Lower leg skin (tissue), 4 donors: ENCODE results near the gene APC. TPM values are rescaled to one million over a fixed set of nuclear protein-coding genes. Genes with fewer than 3 reads are reported as not detected.

Experiments
- DNase-seq, 2 donors: peaks; one replicate each; pipeline ENCODE4 v3.0.0-alpha.2; 2019; ENCODE audit warnings: low spot score in 2 of 2
- H3K4me3 ChIP-seq: fragments of 200-600 bp; sonication (generic); 2 replicates; pipeline ENCODE4 v1.5.1; 2017; ENCODE audit warnings: mild to moderate bottlenecking, low read depth; ENCODE audit not compliant: poor library complexity, severe bottlenecking
- POLR2A ChIP-seq, 2 donors: fragments of 450-650 bp; IDR thresholded peaks; one replicate each; pipeline ENCODE4 v1.6.1; 2016 to 2017; ENCODE audit warnings: antibody characterized with exemption in 2 of 2, mild to moderate bottlenecking in 1 of 2, moderate library complexity in 1 of 2
- WGBS, 2 donors: methylation state at CpG; one replicate each; pipeline ENCODE4 v1.1.5; 2018; 5-methylcytosine and 5-hydroxymethylcytosine counted together
- intact Hi-C: fragments of 100-400 bp; cut with DNase I; formaldehyde crosslinking; loops from one replicate; pipeline ENCODE4 v1.15.0; 2023; ENCODE audit warnings: low total_unique reads
- total RNA-seq, 4 donors: library from RNA; depleted of rRNA; stranded (reverse); fragments of >200 nt; gene quantifications; one replicate each; pipeline ENCODE4 v1.1.0, GENCODE V29; 2016
- TF ChIP-seq, protein P1 (sequence below), 3 donors: fragments of 450-650 bp; IDR thresholded peaks; one replicate each; pipeline ENCODE4 v1.5.1; 2016; ENCODE audit warnings: antibody characterized with exemption in 3 of 3, mild to moderate bottlenecking in 3 of 3, moderate library complexity in 2 of 3

APC gene
- total RNA-seq, 4 donors from 2014 or later = 52.6 to 82.8 (median 61.9) TPM

DNA sequence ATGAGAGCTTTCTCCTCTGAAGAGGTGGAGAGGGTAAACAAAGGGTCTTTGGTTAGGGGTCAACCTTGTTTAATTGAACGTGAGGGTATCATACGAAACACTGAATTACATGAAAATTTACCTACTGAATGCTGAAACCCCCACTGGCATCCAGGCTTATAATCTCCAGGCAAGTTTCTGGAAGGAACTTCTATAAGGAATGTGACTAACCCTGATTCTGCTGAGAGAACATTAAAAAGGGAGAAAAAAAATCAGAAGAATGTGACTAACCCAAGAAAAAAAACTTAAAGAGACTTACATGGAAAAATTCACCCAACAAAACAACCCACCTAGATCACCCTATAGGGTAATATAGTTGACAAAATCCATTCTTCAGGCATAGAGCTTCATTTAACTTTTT is 55.5 kb downstream of the APC start:
- WGBS, 2 donors = 87 to 89% methylated on average over 2 of the region's 2 CpGs
- intact Hi-C loops = no loop called here
- TF ChIP-seq, protein P1, sequence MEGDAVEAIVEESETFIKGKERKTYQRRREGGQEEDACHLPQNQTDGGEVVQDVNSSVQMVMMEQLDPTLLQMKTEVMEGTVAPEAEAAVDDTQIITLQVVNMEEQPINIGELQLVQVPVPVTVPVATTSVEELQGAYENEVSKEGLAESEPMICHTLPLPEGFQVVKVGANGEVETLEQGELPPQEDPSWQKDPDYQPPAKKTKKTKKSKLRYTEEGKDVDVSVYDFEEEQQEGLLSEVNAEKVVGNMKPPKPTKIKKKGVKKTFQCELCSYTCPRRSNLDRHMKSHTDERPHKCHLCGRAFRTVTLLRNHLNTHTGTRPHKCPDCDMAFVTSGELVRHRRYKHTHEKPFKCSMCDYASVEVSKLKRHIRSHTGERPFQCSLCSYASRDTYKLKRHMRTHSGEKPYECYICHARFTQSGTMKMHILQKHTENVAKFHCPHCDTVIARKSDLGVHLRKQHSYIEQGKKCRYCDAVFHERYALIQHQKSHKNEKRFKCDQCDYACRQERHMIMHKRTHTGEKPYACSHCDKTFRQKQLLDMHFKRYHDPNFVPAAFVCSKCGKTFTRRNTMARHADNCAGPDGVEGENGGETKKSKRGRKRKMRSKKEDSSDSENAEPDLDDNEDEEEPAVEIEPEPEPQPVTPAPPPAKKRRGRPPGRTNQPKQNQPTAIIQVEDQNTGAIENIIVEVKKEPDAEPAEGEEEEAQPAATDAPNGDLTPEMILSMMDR (IDR thresholded peaks at IDR 0.05) = no peak
- no peak for TF ChIP-seq POLR2A (IDR thresholded peaks at IDR 0.05)
- no peak for DNase-seq
- H3K4me3 ChIP-seq = no peak overlapping the region

DNA sequence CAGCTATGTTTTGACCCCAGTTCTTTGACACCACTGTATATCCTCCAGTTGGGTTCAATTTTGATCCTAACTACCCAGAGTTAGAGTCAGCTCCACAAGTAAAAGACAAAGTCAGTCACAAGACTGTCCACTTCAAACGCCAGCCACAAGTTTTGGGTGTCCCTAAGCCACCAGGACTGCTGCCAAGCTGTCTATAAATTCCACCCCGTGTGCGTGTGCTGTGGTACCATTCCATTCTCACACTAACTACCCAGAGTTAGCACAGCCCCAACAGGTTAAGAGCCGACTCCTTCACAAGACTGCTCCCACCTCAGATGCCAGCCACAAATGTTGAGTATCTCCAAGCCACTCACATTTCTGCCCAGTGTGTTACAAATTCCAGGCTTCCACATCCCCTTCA is 56.7 kb downstream of the APC start:
- WGBS, 2 donors = 89 to 90% methylated on average over 4 of the region's 4 CpGs
- no peak for DNase-seq
- intact Hi-C loops = no loop called here
- no peak overlapping the region for H3K4me3 ChIP-seq
- no peak for TF ChIP-seq POLR2A (IDR thresholded peaks at IDR 0.05)
- TF ChIP-seq, protein P1 (IDR thresholded peaks at IDR 0.05) = no peak

DNA sequence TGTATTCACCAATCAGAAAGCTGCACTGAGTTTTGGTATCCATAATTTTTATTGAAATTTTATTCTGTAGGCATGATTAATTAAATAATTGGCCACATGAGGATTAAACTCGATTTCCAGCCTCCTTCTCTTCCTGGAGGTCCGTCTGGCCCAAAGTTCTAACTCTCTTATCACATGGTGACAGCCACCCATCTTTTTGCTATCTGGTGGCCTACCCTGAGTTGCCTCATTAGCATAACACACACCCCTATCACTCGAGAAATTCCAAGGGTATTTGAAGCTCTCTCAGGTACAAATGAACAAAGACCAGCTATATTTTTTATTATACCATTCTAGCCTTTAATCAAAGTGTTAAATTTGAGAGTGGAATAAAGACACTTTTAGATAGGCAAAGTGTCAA is 57.7 kb downstream of the APC start:
- no peak overlapping the region for H3K4me3 ChIP-seq
- intact Hi-C loops = no loop called here
- WGBS, 2 donors = 77 to 80% methylated on average over 3 of the region's 3 CpGs

DNA sequence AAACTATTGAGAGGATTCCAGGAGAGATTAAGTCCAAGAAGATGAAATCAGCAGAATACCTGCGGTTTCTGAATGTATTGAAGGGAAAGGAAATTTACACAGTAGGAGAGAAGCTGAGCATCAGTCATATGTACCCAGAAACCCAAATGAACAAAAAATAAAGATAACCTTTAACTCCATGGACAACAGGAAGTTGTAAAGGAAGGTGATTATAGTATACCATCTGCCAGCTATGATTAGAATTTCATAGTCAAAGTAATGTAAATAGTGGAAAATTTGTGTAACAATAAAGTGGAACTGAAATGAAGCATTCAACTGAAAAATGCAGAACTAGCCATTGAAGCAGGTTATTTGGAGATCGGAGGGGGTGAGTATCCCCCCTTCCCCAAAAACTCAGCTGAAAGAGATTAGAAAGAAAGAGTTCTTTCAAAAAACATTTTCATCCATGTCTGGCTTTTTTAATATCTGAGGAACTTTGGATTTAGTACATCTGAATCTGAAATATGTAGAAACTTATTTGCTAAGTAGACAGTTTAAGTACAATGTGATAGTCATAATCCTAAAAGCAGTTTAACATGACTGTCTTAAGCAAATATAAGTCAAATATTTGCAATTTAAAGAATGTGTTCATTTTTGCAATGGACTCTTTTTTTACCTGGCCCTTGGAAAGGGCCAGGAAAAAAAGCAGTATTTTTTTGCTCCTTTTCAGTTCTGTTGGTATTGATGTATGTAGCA is 58.4 kb downstream of the APC start:
- 83 to 84% methylated on average over 2 of the region's 2 CpGs for WGBS, 2 donors
- H3K4me3 ChIP-seq = no peak overlapping the region
- intact Hi-C loops = no loop called here
- DNase-seq = no peak
- TF ChIP-seq POLR2A (IDR thresholded peaks at IDR 0.05) = no peak
- TF ChIP-seq, protein P1 (IDR thresholded peaks at IDR 0.05) = no peak

More for the DNA sequence above, 57.7 kb downstream of the APC start:
- DNase-seq = no peak
- TF ChIP-seq, protein P1 (IDR thresholded peaks at IDR 0.05) = no peak
- no peak for TF ChIP-seq POLR2A (IDR thresholded peaks at IDR 0.05)

DNA sequence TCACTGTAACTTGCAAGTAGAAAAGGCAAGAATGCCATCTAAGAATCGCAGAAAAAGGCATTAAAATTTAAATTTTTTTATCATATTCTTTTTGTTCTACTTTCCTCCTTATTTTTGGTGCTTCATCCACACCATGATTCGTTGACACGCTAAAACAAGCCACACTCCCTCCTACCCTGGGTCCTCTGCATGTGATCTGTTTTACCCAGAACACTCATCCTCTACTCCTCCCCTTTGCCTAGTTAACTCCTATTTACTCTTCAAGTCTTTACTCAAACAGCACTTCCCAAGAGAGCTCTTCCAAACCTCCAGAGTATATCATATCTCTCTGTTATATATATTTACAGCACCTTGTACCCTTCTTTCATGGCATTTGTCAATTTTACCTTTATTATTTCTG is 62.0 kb downstream of the APC start:
- no peak for TF ChIP-seq POLR2A (IDR thresholded peaks at IDR 0.05)
- TF ChIP-seq, protein P1 (IDR thresholded peaks at IDR 0.05) = no peak
- intact Hi-C loops = no loop called here
- 86 to 96% methylated on average over 3 of the region's 3 CpGs for WGBS, 2 donors
- no peak overlapping the region for H3K4me3 ChIP-seq
- no peak for DNase-seq

DNA sequence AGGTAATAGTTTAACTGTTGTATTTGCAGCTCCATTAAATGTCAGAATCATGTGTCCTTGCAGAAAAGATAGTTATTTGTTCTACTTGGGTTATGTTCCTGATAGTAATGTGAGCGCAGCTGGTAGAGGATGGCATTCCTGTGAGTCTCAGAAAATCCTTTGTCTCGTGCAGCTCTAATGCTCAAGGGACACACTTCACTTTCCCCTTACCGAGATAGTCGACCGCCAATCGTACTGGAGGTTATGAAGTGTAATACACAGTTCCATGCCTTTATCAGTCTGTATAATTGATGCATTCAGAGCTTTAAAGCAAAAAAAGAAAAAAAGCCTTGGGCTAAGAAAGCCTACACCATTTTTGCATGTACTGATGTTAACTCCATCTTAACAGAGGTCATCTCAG is 63.2 kb downstream of the APC start:
- 91 to 96% methylated on average over 6 of the region's 6 CpGs for WGBS, 2 donors
- intact Hi-C loops = no loop called here
- no peak for DNase-seq
- TF ChIP-seq, protein P1 (IDR thresholded peaks at IDR 0.05) = no peak
- TF ChIP-seq POLR2A (IDR thresholded peaks at IDR 0.05) = no peak
- no peak overlapping the region for H3K4me3 ChIP-seq
